Left lung (tissue), 10 donors: Measurements from ENCODE around the gene MFSD6. TPM values are rescaled to one million over a fixed set of nuclear protein-coding genes. Genes with fewer than 3 reads are reported as not detected.
"Not testable (repeated sequence)": the region's sequence is repeated elsewhere in the genome, so short reads cannot be mapped to it uniquely, and the experiment has no call there.

ENCODE experiments used
- ATAC-seq: fragments of 200-7000 bp; cut with Tn5 transposase; one replicate; pipeline ENCODE4 v1.9.1; 2020; ENCODE audit warnings: moderate library complexity
- DNase-seq, 4 donors: peaks; one replicate each; pipeline ENCODE4 v3.0.0-alpha.2; 2013 to 2020
- H3K27ac ChIP-seq, 2 donors: fragments of 200-600 bp; sonication (generic) in 1 of 2; one replicate each; pipeline versions ENCODE4 v1.5.0 to v1.8.0; 2020 to 2021
- H3K27me3 ChIP-seq, 2 donors: fragments of 200-600 bp; sonication (generic) in 1 of 2; one replicate each; pipeline versions ENCODE4 v1.5.0 to v1.8.0; 2020 to 2021
- H3K36me3 ChIP-seq, 2 donors: fragments of 200-600 bp; sonication (generic) in 1 of 2; one replicate each; pipeline versions ENCODE4 v1.5.0 to v1.8.0; 2020 to 2021
- H3K4me1 ChIP-seq, 2 donors: fragments of 200-600 bp; one replicate each; pipeline ENCODE4 v1.8.0; 2021
- H3K4me3 ChIP-seq, 2 donors: fragments of 200-600 bp; sonication (generic) in 1 of 2; one replicate each; pipeline versions ENCODE4 v1.5.0 to v1.8.0; 2020 to 2021; ENCODE audit warnings: mild to moderate bottlenecking in 1 of 2
- H3K9me3 ChIP-seq, 2 donors: fragments of 200-600 bp; sonication (generic) in 1 of 2; one replicate each; pipeline versions ENCODE4 v1.5.0 to v1.8.0; 2020 to 2021
- intact Hi-C, 2 donors: fragments of 100-400 bp; cut with DNase I; formaldehyde crosslinking; loops; one replicate each; pipeline versions ENCODE4 v1.11.2 to v1.14.2; 2022
- polyA plus RNA-seq, 6 donors: library from polyadenylated mRNA; unstranded; fragments of 120-200 nt; gene quantifications; one replicate each; pipeline ENCODE4 v1.2.1, GENCODE V29; 2013; ENCODE audit not compliant: insufficient read length in 6 of 6
- total RNA-seq, 2 donors: library from RNA; stranded (reverse); fragmentation: NEBNext Ultra II Directional; extraction: Animal tissue kit (Norgen Biotek cat#: 25700); gene quantifications; one replicate each; pipeline ENCODE4 v1.2.1, GENCODE V29; 2021
- TF ChIP-seq, protein P1 (sequence below), 2 donors: fragments of 200-600 bp; sonication (generic) in 1 of 2; IDR thresholded peaks; one replicate each; pipeline versions ENCODE4 v1.5.0 to v1.8.0; 2021; ENCODE audit warnings: antibody characterized with exemption in 2 of 2
- donor health status: DM: no; HTN: yes; CAD: no.
- donor health status: DM: no; HTN: no; CAD: no.

The MFSD6 gene
- total and polyA plus RNA-seq, 8 donors: 21.5 to 46.6 (median 24.8) TPM

- Histone ChIP-seq H3K36me3 (peaks cover 0 to 27% of the 10 kb centered on the region in 2 donors), H3K27me3 (no peaks in the 10 kb centered on the region), H3K4me3 (no peak overlapping the region), H3K4me1 (no peaks in the 10 kb centered on the region), H3K27ac (no peak overlapping the region), H3K9me3 (no peaks in the 10 kb centered on the region)
- ATAC-seq (no peak), DNase-seq (no peak)
- intact Hi-C loops: no loop called here
- TF ChIP-seq, protein P1, sequence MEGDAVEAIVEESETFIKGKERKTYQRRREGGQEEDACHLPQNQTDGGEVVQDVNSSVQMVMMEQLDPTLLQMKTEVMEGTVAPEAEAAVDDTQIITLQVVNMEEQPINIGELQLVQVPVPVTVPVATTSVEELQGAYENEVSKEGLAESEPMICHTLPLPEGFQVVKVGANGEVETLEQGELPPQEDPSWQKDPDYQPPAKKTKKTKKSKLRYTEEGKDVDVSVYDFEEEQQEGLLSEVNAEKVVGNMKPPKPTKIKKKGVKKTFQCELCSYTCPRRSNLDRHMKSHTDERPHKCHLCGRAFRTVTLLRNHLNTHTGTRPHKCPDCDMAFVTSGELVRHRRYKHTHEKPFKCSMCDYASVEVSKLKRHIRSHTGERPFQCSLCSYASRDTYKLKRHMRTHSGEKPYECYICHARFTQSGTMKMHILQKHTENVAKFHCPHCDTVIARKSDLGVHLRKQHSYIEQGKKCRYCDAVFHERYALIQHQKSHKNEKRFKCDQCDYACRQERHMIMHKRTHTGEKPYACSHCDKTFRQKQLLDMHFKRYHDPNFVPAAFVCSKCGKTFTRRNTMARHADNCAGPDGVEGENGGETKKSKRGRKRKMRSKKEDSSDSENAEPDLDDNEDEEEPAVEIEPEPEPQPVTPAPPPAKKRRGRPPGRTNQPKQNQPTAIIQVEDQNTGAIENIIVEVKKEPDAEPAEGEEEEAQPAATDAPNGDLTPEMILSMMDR (IDR thresholded peaks at IDR 0.05): no peak
Observed at GRCh38 chr2:190486037-190486623, 78.0 kb downstream of the MFSD6 start.

GRCh38 chr2:190488516-190489233 lies 80.5 kb downstream of the MFSD6 start:
- DNase-seq (no peak), ATAC-seq (no peak)
- no peaks in the 10 kb centered on the region for H3K27me3 ChIP-seq
- H3K9me3 ChIP-seq: no peaks in the 10 kb centered on the region
- H3K4me3 ChIP-seq: no peak overlapping the region
- H3K4me1 ChIP-seq: no peaks in the 10 kb centered on the region
- intact Hi-C loops: no loop called here
- H3K36me3 ChIP-seq: peaks cover 0 to 41% of the 10 kb centered on the region in 2 donors
- TF ChIP-seq, protein P1 (IDR thresholded peaks at IDR 0.05): no peak
- H3K27ac ChIP-seq: no peak overlapping the region

DNA sequence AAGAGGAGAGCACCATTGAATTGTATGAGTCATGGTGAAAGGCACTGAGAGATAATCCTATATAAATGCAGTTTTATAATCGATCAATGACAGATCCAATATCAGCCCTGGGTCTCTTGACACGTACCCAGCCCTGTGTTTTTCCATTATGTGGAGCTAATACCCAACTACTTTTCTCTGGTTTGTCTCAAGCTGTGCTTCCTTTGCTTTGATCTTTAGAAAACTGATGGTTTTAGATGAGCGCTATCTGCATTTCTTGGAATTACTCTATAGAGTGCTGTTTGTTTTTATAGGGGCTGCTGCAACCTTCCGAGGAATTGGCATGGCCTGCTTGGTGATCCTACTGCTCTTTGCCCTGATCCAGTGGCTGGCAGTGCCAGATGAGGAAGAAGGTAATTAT lies 81.3 kb downstream of the MFSD6 start:
- Histone ChIP-seq H3K36me3 (peaks cover 0 to 41% of the 10 kb centered on the region in 2 donors), H3K27ac (no peak overlapping the region), H3K9me3 (no peaks in the 10 kb centered on the region), H3K27me3 (no peaks in the 10 kb centered on the region), H3K4me1 (no peaks in the 10 kb centered on the region), H3K4me3 (no peak overlapping the region)
- DNase-seq (no peak), ATAC-seq (no peak)
- intact Hi-C loops: no loop called here
- TF ChIP-seq, protein P1 (IDR thresholded peaks at IDR 0.05): no peak

- ATAC-seq (no peak), DNase-seq (no peak)
- no peak overlapping the region for H3K4me3 ChIP-seq
- no peaks in the 10 kb centered on the region for H3K9me3 ChIP-seq
- no peak overlapping the region for H3K27ac ChIP-seq
- intact Hi-C loops: no loop called here
- peaks cover 0 to 41% of the 10 kb centered on the region in 2 donors for H3K36me3 ChIP-seq
- TF ChIP-seq, protein P1 (IDR thresholded peaks at IDR 0.05): no peak
- no peaks in the 10 kb centered on the region for H3K27me3 ChIP-seq
- H3K4me1 ChIP-seq: no peaks in the 10 kb centered on the region
Observed at GRCh38 chr2:190490502-190490901, 82.3 kb downstream of the MFSD6 start.

GRCh38 chr2:190493095-190493494 lies 84.9 kb downstream of the MFSD6 start:
- no peak for DNase-seq
- no peak overlapping the region for H3K4me3 ChIP-seq
- TF ChIP-seq, protein P1 (IDR thresholded peaks at IDR 0.05): no peak
- H3K27me3 ChIP-seq: no peaks in the 10 kb centered on the region
- peaks cover 0 to 45% of the 10 kb centered on the region in 2 donors for H3K36me3 ChIP-seq
- H3K27ac ChIP-seq: no peak overlapping the region
- no peaks in the 10 kb centered on the region for H3K4me1 ChIP-seq
- intact Hi-C loops: no loop called here
- H3K9me3 ChIP-seq: no peaks in the 10 kb centered on the region
- ATAC-seq: no peak

DNA sequence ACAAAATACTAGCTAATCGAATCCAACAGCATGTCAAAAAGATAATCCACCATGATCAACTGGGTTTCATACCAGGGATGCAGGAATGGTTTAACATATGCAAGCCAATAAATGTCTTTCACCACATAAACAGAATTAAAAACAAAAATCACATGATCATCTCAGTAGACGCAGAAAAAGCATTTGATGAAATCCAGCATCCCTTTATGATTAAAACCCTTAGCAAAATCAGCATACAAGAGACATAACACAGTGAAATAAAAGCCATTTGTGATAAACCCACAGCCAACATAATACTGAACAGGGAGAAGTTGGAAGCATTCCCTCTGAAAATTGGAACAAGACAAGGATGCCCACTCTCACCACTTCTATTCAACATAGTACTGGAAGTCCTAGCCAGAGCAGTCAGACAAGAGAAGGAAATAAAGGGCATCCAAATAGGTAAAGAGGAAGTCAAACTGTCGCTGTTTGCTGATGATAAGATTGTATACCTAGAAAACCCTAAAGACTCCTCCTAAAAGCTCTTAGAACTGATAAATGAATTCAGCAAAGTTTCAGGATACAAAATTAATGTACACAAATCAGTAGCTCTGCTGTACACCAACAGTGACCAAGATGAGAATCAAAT lies 86.6 kb downstream of the MFSD6 start:
- ATAC-seq, DNase-seq, intact Hi-C loops, H3K4me1 ChIP-seq, H3K27ac ChIP-seq, H3K27me3 ChIP-seq, H3K4me3 ChIP-seq, H3K9me3 ChIP-seq: not testable (repeated sequence)
- H3K36me3 ChIP-seq: peaks cover 0 to 33% of the 10 kb centered on the region in 2 donors
